ENCODE measurements around the gene TINCR.
"Not testable (repeated sequence)": the region's sequence is repeated elsewhere in the genome, so short reads cannot be mapped to it uniquely, and the experiment has no call there.

The TINCR gene

GRCh38 chr19:5567360-5567969 is at the start of gene TINCR:
Gene TINCR (minus strand): TSS chr19:5567953.
- FAIRE-seq: no peak

GRCh38 chr19:5617080-5617479 is 49.3 kb upstream of the TINCR start:
- FAIRE-seq: no peak

- no peak for FAIRE-seq
Observed at GRCh38 chr19:5615756-5616327, 48.1 kb upstream of the TINCR start.

GRCh38 chr19:5612891-5613865 is 45.4 kb upstream of the TINCR start:
- FAIRE-seq: no peak

GRCh38 chr19:5609881-5610448 is 42.2 kb upstream of the TINCR start:
- no peak for FAIRE-seq

GRCh38 chr19:5608766-5609165 is 41.0 kb upstream of the TINCR start:
- not testable (repeated sequence) for FAIRE-seq

- FAIRE-seq: no peak
Observed at GRCh38 chr19:5608291-5608690, 40.5 kb upstream of the TINCR start.

- no peak for FAIRE-seq
Observed at GRCh38 chr19:5607318-5608275, 39.8 kb upstream of the TINCR start.

- no peak for FAIRE-seq
Observed at GRCh38 chr19:5605362-5605761, 37.6 kb upstream of the TINCR start.

GRCh38 chr19:5603626-5604025 is 35.9 kb upstream of the TINCR start:
- no peak for FAIRE-seq

- no peak for FAIRE-seq
Observed at GRCh38 chr19:5600797-5601196, 33.0 kb upstream of the TINCR start.

GRCh38 chr19:5595745-5596144 is 28.0 kb upstream of the TINCR start:
- no peak for FAIRE-seq

GRCh38 chr19:5595129-5595528 is 27.4 kb upstream of the TINCR start:
- FAIRE-seq: no peak

- FAIRE-seq: no peak
Observed at GRCh38 chr19:5594521-5594950, 26.8 kb upstream of the TINCR start.

- no peak for FAIRE-seq
Observed at GRCh38 chr19:5593343-5594255, 25.8 kb upstream of the TINCR start.

- no peak for FAIRE-seq
Observed at GRCh38 chr19:5592531-5593342, 25.0 kb upstream of the TINCR start.

- no peak for FAIRE-seq
Observed at GRCh38 chr19:5591476-5591875, 23.7 kb upstream of the TINCR start.

- FAIRE-seq: no peak
Observed at GRCh38 chr19:5590865-5591154, 23.1 kb upstream of the TINCR start.

GRCh38 chr19:5590151-5590864 is 22.6 kb upstream of the TINCR start:
- FAIRE-seq: no peak

Data from A204.1 (cell line).